GM18519 (cell line): Measurements from ENCODE around the gene GSTM2.

Source experiments
- ATAC-seq: cut with Tn5 transposase; IDR thresholded peaks from one replicate; pipeline ENCODE4 v1.9.1; 2021; ENCODE audit warnings: mild to moderate bottlenecking, moderate library complexity; ENCODE audit not compliant: unreplicated experiment, low FRiP score

The GSTM2 gene

GRCh38 chr1:109712321-109712864 is 44.5 kb downstream of the GSTM2 start:
- no peak for ATAC-seq

- no peak for ATAC-seq
These were observed 45.8 kb downstream of the GSTM2 start for GRCh38 chr1:109713636-109714035.

GRCh38 chr1:109714661-109715372 is 47.0 kb downstream of the GSTM2 start:
- ATAC-seq = no peak

- no peak for ATAC-seq
These were observed 48.3 kb downstream of the GSTM2 start for GRCh38 chr1:109716121-109716520.

- no peak for ATAC-seq
These were observed 48.8 kb downstream of the GSTM2 start for GRCh38 chr1:109716570-109717090.

- ATAC-seq = no peak
These were observed 49.9 kb downstream of the GSTM2 start for GRCh38 chr1:109717729-109718128.

- ATAC-seq = no peak
These were observed 50.6 kb downstream of the GSTM2 start for GRCh38 chr1:109718495-109718894.

GRCh38 chr1:109719337-109719837 is 51.5 kb downstream of the GSTM2 start:
- ATAC-seq = no peak

GRCh38 chr1:109721042-109721441 is 53.2 kb downstream of the GSTM2 start:
- no peak for ATAC-seq

- ATAC-seq = no peak
These were observed 54.1 kb downstream of the GSTM2 start for GRCh38 chr1:109721971-109722370.

- no peak for ATAC-seq
These were observed 55.2 kb downstream of the GSTM2 start for GRCh38 chr1:109722908-109723691.
